Measurements from ENCODE around the gene DPM3. TPM values are rescaled to one million over a fixed set of nuclear protein-coding genes. Genes with fewer than 3 reads are reported as not detected.

The DPM3 gene
- total RNA-seq, 5 donors from 2014 or later (not counting 1 experiment from before 2014, with no cell fraction given) = 26.9 to 70.7 (median 64.5) TPM

DNA sequence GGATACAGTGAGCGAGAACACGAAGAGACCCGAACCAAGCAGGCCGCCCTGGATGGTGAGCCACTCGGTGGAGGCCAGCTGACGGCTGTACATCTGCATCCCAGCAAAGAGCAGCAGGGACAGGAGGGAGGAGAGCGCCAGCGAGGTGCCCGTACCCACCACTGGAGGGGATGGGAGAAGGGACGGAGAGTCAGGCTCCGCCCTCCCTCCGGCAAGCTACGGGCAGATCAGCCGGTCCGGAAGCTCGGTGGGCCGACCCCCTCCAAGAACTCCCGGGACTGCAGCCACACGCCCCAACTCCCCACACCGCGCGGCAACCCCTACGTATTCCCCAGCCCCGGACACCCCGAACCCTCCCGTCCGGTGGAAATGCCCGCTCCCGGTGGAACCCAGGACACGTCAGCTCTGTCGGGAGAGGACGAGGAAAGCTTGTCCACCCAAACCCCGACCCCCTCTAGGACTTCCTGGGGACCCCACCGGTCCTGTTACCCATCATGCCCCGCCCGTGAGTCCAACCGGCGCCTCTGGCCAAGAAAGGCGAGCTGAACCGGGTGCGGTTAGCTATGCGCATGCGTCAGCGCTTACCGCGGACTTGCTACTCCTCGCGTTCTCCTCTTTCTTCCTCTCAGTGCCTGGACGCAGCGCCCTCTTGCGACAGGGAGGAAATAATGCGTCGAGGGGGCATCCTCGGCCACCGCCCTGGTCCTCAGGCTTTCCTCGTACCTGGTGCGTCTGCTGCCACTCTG is 32.6 kb upstream of the DPM3 start, which contains the start of gene KRTCAP2:
KRTCAP2 (minus strand) TSS at position 573 of the 746 bp plus-strand sequence; CDS start at position 493, 80 bp downstream.
- Mint-ChIP-seq H3K27ac (peak within 1 kb of the TSS; percentile 99), H3K9me3 (no peaks in the 10 kb centered on the region), H3K4me3 (peak within 1 kb of the TSS; percentile 99 to 100 (median 99)), H3K27me3 (no peaks in the 10 kb centered on the region), H3K36me3 (peaks cover 10% of the 10 kb centered on the region), H3K4me1 (peaks cover 44 to 50% (median 47%) of the 10 kb centered on the region in 3 donors)
- Histone ChIP-seq H3K4me1 (ENCODE audit: control insufficient read depth in 1 of 2, extremely low read depth in 1 of 2, insufficient read depth in 2 of 2, low read length in 2 of 2) (peaks cover 16 to 52% of the 10 kb centered on the region in 2 experiments), H3K4me3 (ENCODE audit: control insufficient read depth in 1 of 2, extremely low read depth in 1 of 2, low read length in 1 of 2) (peak within 1 kb of the TSS; percentile 78 to 88), H3K27me3 (replicated peaks in 1 of 2; ENCODE audit: control insufficient read depth in 2 of 2, extremely low read depth in 1 of 2, insufficient read depth in 2 of 2, low read length in 1 of 2) (no peaks in the 10 kb centered on the region), H3K27ac (ENCODE audit: low read length) (peak within 1 kb of the TSS; percentile 78), H3K36me3 (ENCODE audit: control insufficient read depth in 2 of 2, extremely low read depth in 1 of 2, insufficient read depth in 1 of 2, low read length in 1 of 2) (peaks cover 5 to 31% of the 10 kb centered on the region in 2 donors), H3K9me3 (no peaks in the 10 kb centered on the region)
- ChIA-PET POLR2A (interaction anchor here in 1 of 2 donors (0.5 to 1.2 kb wide), 3 partner anchors 8 to 188 kb away, joined by 7 to 20 read pairs (median 13); no protein-coding TSS in a partner anchor), CTCF (interaction anchor here (0.6 to 3.4 kb wide), 32 partner anchors 10 to 1275 kb away, joined by 3 to 33 read pairs (median 4); partner anchors contain the start of genes CLK2 (in 1 of the 2), PBXIP1 (in 1 of the 2) and SLC50A1 (in 1 of the 2))
- ATAC-seq (replicated peaks in 1 of 4) (peak; percentile 78 to 85 (median 84)), DNase-seq (peak; percentile 84 to 97 (median 90))
- WGBS (ENCODE audit: insufficient coverage) = under 1% methylated on average over 48 of the region's 57 CpGs

DNA sequence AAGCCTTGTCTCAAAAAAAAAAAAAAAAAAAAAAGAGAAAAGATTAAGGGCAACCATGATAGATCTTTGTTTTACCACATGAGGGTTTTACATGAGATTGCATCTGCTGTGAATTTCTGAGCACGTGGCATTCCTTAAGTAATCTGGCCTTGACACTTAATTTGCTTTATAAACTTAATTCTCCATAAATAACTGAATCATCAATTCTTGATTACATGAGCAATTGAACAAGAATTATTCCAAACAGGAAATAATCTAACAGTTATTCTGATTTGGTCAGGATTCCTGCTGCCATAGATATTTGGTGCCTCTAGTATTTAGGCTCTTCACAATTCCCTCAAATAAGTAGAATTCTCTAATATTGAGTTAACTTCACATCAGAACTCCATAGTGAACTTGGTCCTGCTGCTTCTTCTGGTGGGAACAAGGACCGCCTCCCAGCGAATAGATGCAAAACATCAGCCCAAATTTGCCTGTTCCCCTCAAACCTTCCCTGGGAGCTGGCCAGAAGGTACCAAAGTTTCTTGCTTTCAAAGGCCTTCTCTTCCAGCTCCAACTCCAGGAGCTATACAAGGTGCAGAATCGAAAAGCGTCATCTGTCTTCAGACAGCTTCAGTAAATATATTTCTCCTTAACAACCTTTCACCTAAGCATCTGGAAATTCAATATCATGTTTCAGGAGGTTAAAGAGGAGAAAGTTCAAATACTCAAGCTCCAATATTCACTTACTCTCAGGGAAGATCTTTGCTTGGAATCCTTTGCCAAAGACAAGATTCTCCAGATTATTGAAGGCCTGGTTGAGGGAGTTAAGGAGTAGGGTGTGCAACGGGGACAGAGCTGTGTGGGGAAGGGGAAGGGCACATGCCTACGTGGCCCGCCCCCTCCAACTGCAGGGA is 31.8 kb upstream of the DPM3 start:
- Mint-ChIP-seq H3K27ac (peak overlapping the region; percentile 99), H3K36me3 (peaks cover 10% of the 10 kb centered on the region), H3K4me1 (peaks cover 51 to 57% (median 54%) of the 10 kb centered on the region in 3 donors), H3K27me3 (no peaks in the 10 kb centered on the region), H3K9me3 (no peaks in the 10 kb centered on the region), H3K4me3 (peak overlapping the region; percentile 99 to 100 (median 99))
- DNase-seq (peak in 3 of 35 experiments; percentile 34 to 46 (median 37)), ATAC-seq (replicated peaks in 1 of 4) (peak; percentile 27 to 36 (median 34))
- peaks cover 3 to 23% of the 10 kb centered on the region in 2 donors for H3K36me3 ChIP-seq (ENCODE audit: control insufficient read depth in 2 of 2, extremely low read depth in 1 of 2, insufficient read depth in 1 of 2, low read length in 1 of 2)
- no peaks in the 10 kb centered on the region for H3K9me3 ChIP-seq
- H3K4me3 ChIP-seq (ENCODE audit: control insufficient read depth in 1 of 2, extremely low read depth in 1 of 2, low read length in 1 of 2) = peak overlapping the region; percentile 78 to 88
- peaks cover 21 to 58% of the 10 kb centered on the region in 2 experiments for H3K4me1 ChIP-seq (ENCODE audit: control insufficient read depth in 1 of 2, extremely low read depth in 1 of 2, insufficient read depth in 2 of 2, low read length in 2 of 2)
- 21% methylated on average over 4 of the region's 8 CpGs for WGBS (ENCODE audit: insufficient coverage)
- POLR2A ChIA-PET = interaction anchor here in 1 of 2 donors (1.2 kb wide), 1 partner anchor 23 kb away, joined by 7 read pairs; no protein-coding TSS in a partner anchor
- peaks cover 0 to 6% of the 10 kb centered on the region in 2 experiments for H3K27me3 ChIP-seq (replicated peaks in 1 of 2; ENCODE audit: control insufficient read depth in 2 of 2, extremely low read depth in 1 of 2, insufficient read depth in 2 of 2, low read length in 1 of 2)
- CTCF ChIA-PET = interaction anchor here (0.6 to 3.4 kb wide), 26 partner anchors 8 to 757 kb away, joined by 3 to 33 read pairs (median 4); no protein-coding TSS in a partner anchor
- H3K27ac ChIP-seq (ENCODE audit: low read length) = peak overlapping the region; percentile 78

DNA sequence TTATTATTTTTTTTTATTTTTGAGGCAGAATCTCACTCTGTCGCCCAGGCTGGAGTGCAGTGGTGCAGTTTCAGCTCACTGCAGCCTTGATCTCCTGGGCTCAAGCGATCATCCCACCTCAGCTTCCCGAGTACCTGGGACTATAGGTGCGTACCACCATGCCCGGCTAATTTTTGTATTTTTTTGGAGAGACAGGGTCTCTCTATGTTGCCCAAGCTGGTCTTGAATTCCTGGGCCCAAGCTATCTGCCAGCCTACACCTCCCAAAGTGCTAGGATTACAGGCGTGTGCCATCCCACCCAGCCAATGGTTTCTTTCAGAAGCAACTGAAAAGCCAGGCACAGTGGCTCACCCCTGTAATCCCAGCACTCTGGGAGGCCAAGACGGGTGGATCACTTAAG is 30.5 kb upstream of the DPM3 start:
- Mint-ChIP-seq H3K27me3 (no peaks in the 10 kb centered on the region), H3K4me1 (peaks cover 44 to 51% (median 48%) of the 10 kb centered on the region in 3 donors), H3K4me3 (peak overlapping the region in 2 of 3 donors; percentile 34 to 100), H3K9me3 (no peaks in the 10 kb centered on the region), H3K27ac (no peak overlapping the region), H3K36me3 (peaks cover 10% of the 10 kb centered on the region)
- ChIA-PET CTCF (interaction anchor here (0.7 to 1.2 kb wide), 5 partner anchors 9 to 118 kb away, joined by 3 to 9 read pairs (median 4); no protein-coding TSS in a partner anchor), POLR2A (interaction anchor here (0.6 kb wide), 3 partner anchors 53 to 509 kb away, joined by 3 to 5 read pairs (median 3); no protein-coding TSS in a partner anchor)
- 92% methylated on average over 3 of the region's 7 CpGs for WGBS (ENCODE audit: insufficient coverage)
- no peaks in the 10 kb centered on the region for H3K9me3 ChIP-seq
- no peak overlapping the region for H3K4me3 ChIP-seq (ENCODE audit: control insufficient read depth in 1 of 2, extremely low read depth in 1 of 2, low read length in 1 of 2)
- ATAC-seq (replicated peaks in 1 of 4) = no peak
- H3K36me3 ChIP-seq (ENCODE audit: control insufficient read depth in 2 of 2, extremely low read depth in 1 of 2, insufficient read depth in 1 of 2, low read length in 1 of 2) = peaks cover 2 to 21% of the 10 kb centered on the region in 2 donors
- H3K27me3 ChIP-seq (replicated peaks in 1 of 2; ENCODE audit: control insufficient read depth in 2 of 2, extremely low read depth in 1 of 2, insufficient read depth in 2 of 2, low read length in 1 of 2) = peaks cover 0 to 11% of the 10 kb centered on the region in 2 experiments
- no peak overlapping the region for H3K27ac ChIP-seq (ENCODE audit: low read length)
- DNase-seq = no peak
- H3K4me1 ChIP-seq (ENCODE audit: control insufficient read depth in 1 of 2, extremely low read depth in 1 of 2, insufficient read depth in 2 of 2, low read length in 2 of 2) = peaks cover 19 to 53% of the 10 kb centered on the region in 2 experiments

DNA sequence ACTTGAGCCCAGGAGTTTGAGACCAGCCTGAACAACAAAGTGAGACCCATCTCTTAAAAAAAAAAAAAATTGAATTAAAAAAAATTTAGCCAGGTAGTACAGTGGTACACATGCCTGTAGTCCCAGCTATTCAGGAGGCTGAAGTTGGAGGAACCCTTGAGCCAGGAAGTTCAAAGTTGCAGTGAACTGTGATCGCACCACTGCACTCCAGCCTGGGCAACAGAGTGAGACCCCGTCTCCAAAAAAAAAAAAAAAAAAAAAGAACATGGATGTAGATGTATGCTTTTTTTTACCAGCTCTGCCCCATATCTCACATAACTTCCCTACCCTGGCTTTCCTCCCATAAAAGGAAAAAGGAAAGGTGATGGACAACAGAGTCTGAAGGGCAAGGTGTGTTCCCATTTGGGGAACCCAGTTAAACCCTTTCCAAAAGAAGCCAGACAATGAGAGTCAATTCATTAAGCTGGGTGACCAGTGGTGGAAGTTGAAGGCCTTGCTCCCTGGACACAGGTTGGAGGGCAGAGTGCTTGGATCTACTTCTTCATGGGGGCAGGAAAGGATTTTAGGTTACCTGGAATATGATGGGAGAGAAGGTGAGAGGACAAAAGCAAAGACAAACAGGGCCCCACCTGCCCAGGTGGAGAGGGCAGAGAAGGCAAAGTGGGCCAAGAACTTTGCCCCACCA is 29.9 kb upstream of the DPM3 start:
- ChIA-PET CTCF (interaction anchor here (0.6 to 3.4 kb wide), 7 partner anchors 19 to 117 kb away, joined by 3 to 29 read pairs (median 4); no protein-coding TSS in a partner anchor), POLR2A (interaction anchor here (0.6 kb wide), 2 partner anchors 52 to 369 kb away, joined by 3 to 5 read pairs; no protein-coding TSS in a partner anchor)
- H3K36me3 Mint-ChIP-seq = peaks cover 10% of the 10 kb centered on the region
- no CpG with 5 or more reads among the region's 2 CpGs for WGBS (ENCODE audit: insufficient coverage)
- no peak overlapping the region for H3K4me3 Mint-ChIP-seq
- H3K27ac Mint-ChIP-seq = no peak overlapping the region
- no peaks in the 10 kb centered on the region for H3K9me3 Mint-ChIP-seq
- Histone ChIP-seq H3K4me1 (ENCODE audit: control insufficient read depth in 1 of 2, extremely low read depth in 1 of 2, insufficient read depth in 2 of 2, low read length in 2 of 2) (peaks cover 19 to 48% of the 10 kb centered on the region in 2 experiments), H3K36me3 (ENCODE audit: control insufficient read depth in 2 of 2, extremely low read depth in 1 of 2, insufficient read depth in 1 of 2, low read length in 1 of 2) (peaks cover 0 to 21% of the 10 kb centered on the region in 2 donors), H3K27me3 (replicated peaks in 1 of 2; ENCODE audit: control insufficient read depth in 2 of 2, extremely low read depth in 1 of 2, insufficient read depth in 2 of 2, low read length in 1 of 2) (peaks cover 0 to 11% of the 10 kb centered on the region in 2 experiments), H3K27ac (ENCODE audit: low read length) (no peak overlapping the region), H3K9me3 (no peaks in the 10 kb centered on the region), H3K4me3 (ENCODE audit: control insufficient read depth in 1 of 2, extremely low read depth in 1 of 2, low read length in 1 of 2) (no peak overlapping the region)
- DNase-seq (no peak), ATAC-seq (replicated peaks in 1 of 4) (no peak)
- H3K4me1 Mint-ChIP-seq = peaks cover 44 to 47% (median 47%) of the 10 kb centered on the region in 3 donors
- H3K27me3 Mint-ChIP-seq = no peaks in the 10 kb centered on the region

DNA sequence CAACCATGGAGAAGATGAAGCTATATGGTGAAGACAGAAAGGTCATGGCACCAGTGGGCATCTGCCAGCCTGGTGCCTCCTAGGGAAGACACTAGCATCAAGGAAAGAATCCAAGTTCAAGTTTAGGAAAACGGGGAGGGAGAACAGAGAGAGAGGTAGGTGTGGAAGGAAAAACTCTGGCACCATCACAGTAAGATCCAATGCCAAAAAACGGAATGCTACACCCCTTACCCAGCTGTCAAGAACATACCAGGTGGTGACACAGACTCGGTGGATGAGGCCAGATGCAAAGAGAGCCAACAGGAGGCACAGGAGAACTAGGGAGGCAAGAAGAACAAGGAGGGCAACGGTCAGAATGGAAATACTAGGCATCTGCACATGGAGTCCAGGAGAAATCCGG is 29.2 kb upstream of the DPM3 start:
- Histone ChIP-seq H3K4me3 (ENCODE audit: control insufficient read depth in 1 of 2, extremely low read depth in 1 of 2, low read length in 1 of 2) (no peak overlapping the region), H3K9me3 (no peaks in the 10 kb centered on the region), H3K27me3 (replicated peaks in 1 of 2; ENCODE audit: control insufficient read depth in 2 of 2, extremely low read depth in 1 of 2, insufficient read depth in 2 of 2, low read length in 1 of 2) (peaks cover 0 to 11% of the 10 kb centered on the region in 2 experiments), H3K36me3 (ENCODE audit: control insufficient read depth in 2 of 2, extremely low read depth in 1 of 2, insufficient read depth in 1 of 2, low read length in 1 of 2) (peaks cover 0 to 21% of the 10 kb centered on the region in 2 donors), H3K27ac (ENCODE audit: low read length) (no peak overlapping the region), H3K4me1 (ENCODE audit: control insufficient read depth in 1 of 2, extremely low read depth in 1 of 2, insufficient read depth in 2 of 2, low read length in 2 of 2) (peaks cover 17 to 41% of the 10 kb centered on the region in 2 experiments)
- POLR2A ChIA-PET = no interaction called here
- Mint-ChIP-seq H3K4me1 (peaks cover 37 to 41% (median 40%) of the 10 kb centered on the region in 3 donors), H3K27me3 (no peaks in the 10 kb centered on the region), H3K27ac (no peak overlapping the region), H3K9me3 (no peaks in the 10 kb centered on the region), H3K36me3 (peaks cover 10% of the 10 kb centered on the region), H3K4me3 (no peak overlapping the region)
- ATAC-seq (replicated peaks in 1 of 4) = no peak
- CTCF ChIA-PET = interaction anchor here (0.6 to 3.4 kb wide), 5 partner anchors 18 to 85 kb away, joined by 3 to 29 read pairs (median 4); no protein-coding TSS in a partner anchor
- no peak for DNase-seq
- 83% methylated on average over 2 of the region's 5 CpGs for WGBS (ENCODE audit: insufficient coverage)
